RWPE2 (cell line): ENCODE results near the gene LRRC7.

Experiments
- ATAC-seq: fragments of 200-7000 bp; cut with Tn5 transposase; 3 replicates; pipeline ENCODE4 v1.9.1; 2021; ENCODE audit warnings: low read depth
- DNase-seq: peaks from one replicate; pipeline ENCODE4 v3.0.0-alpha.2; 2020; ENCODE audit warnings: low spot score
- H3K27ac ChIP-seq: fragments of 450-650 bp; 2 replicates; pipeline ENCODE4 v1.5.1; 2017; ENCODE audit warnings: mild to moderate bottlenecking; ENCODE audit not compliant: poor library complexity, severe bottlenecking
- H3K27me3 ChIP-seq: fragments of 250-450 bp; sonication (Bioruptor Pico); 2 replicates; pipeline ENCODE4 v1.5.1; 2021; ENCODE audit warnings: mild to moderate bottlenecking, moderate library complexity; ENCODE audit not compliant: insufficient read depth, poor library complexity, severe bottlenecking
- H3K36me3 ChIP-seq: fragments of 250-450 bp; sonication (Bioruptor Pico); 2 replicates; pipeline ENCODE4 v1.5.1; 2020; ENCODE audit warnings: low read depth, mild to moderate bottlenecking, moderate library complexity
- H3K4me1 ChIP-seq: fragments of 250-450 bp; sonication (Bioruptor Pico); 2 replicates; pipeline ENCODE4 v1.5.1; 2021; ENCODE audit warnings: mild to moderate bottlenecking, moderate library complexity; ENCODE audit not compliant: insufficient read depth, poor library complexity, severe bottlenecking
- H3K4me3 ChIP-seq: fragments of 250-450 bp; sonication (Bioruptor Pico); 2 replicates; pipeline ENCODE4 v1.5.1; 2021; ENCODE audit warnings: mild to moderate bottlenecking, moderate library complexity; ENCODE audit not compliant: severe bottlenecking
- H3K9me3 ChIP-seq: fragments of 250-450 bp; sonication (Bioruptor Pico); 2 replicates; pipeline ENCODE4 v1.5.1; 2021; ENCODE audit warnings: mild to moderate bottlenecking, moderate library complexity; ENCODE audit not compliant: severe bottlenecking
- TF ChIP-seq, protein P1 (sequence below): fragments of 450-650 bp; IDR thresholded peaks from one replicate; pipeline ENCODE4 v1.5.1; 2017; ENCODE audit warnings: mild to moderate bottlenecking, moderate library complexity; ENCODE audit not compliant: poor library complexity, severe bottlenecking

LRRC7 gene

DNA sequence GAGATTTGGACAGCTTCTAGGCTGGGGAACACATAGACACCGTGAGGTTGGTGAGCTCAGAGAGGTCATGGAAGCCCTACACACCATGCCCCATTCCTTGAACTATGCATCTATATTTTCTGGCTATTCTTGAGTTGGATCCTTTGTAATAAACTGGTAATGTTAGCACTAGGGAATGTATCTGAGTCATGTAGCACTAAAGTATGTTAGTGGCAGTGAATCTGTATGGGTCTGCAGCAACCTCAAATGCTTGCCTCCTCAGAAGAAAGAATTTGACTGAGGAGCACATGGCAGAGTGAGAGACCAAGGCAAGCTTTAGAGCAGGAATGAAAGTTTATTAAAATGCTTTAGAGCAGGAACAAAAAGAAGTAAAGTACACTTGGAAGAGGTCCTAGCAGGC, 43.7 kb upstream of the LRRC7 start:
- no peaks in the 10 kb centered on the region for H3K36me3 ChIP-seq
- ATAC-seq (peak; percentile 54; the same call in 1 of the 3 replicates), DNase-seq (no peak)
- TF ChIP-seq, protein P1, sequence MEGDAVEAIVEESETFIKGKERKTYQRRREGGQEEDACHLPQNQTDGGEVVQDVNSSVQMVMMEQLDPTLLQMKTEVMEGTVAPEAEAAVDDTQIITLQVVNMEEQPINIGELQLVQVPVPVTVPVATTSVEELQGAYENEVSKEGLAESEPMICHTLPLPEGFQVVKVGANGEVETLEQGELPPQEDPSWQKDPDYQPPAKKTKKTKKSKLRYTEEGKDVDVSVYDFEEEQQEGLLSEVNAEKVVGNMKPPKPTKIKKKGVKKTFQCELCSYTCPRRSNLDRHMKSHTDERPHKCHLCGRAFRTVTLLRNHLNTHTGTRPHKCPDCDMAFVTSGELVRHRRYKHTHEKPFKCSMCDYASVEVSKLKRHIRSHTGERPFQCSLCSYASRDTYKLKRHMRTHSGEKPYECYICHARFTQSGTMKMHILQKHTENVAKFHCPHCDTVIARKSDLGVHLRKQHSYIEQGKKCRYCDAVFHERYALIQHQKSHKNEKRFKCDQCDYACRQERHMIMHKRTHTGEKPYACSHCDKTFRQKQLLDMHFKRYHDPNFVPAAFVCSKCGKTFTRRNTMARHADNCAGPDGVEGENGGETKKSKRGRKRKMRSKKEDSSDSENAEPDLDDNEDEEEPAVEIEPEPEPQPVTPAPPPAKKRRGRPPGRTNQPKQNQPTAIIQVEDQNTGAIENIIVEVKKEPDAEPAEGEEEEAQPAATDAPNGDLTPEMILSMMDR, result no peak
- no peaks in the 10 kb centered on the region for H3K27me3 ChIP-seq
- no peaks in the 10 kb centered on the region for H3K4me1 ChIP-seq
- no peaks in the 10 kb centered on the region for H3K9me3 ChIP-seq
- H3K27ac ChIP-seq, result no peak overlapping the region
- H3K4me3 ChIP-seq, result no peak overlapping the region

DNA sequence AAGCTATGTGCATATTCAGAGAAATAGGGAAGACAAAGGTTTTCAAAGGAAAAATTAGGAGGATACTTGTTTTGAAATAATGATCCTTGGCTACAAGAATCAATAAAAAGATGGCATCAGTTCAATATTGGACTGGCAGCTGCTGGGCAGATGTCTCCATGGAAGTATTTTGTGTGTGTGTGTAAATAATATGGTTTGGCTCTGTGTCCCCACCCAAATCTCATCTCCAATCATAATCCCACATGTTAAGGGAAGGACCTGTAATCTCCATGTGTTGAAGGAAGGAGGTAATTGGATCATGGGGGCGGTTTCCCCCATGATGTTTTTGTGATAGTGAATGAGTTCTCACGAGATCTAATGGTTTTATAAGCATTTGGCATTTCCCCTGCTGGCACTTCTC, 40.4 kb upstream of the LRRC7 start:
- Histone ChIP-seq H3K9me3 (no peaks in the 10 kb centered on the region), H3K4me1 (no peaks in the 10 kb centered on the region), H3K4me3 (no peak overlapping the region), H3K27ac (no peak overlapping the region), H3K36me3 (no peaks in the 10 kb centered on the region), H3K27me3 (no peaks in the 10 kb centered on the region)
- ATAC-seq (no peak), DNase-seq (no peak)
- TF ChIP-seq, protein P1, result no peak

DNA sequence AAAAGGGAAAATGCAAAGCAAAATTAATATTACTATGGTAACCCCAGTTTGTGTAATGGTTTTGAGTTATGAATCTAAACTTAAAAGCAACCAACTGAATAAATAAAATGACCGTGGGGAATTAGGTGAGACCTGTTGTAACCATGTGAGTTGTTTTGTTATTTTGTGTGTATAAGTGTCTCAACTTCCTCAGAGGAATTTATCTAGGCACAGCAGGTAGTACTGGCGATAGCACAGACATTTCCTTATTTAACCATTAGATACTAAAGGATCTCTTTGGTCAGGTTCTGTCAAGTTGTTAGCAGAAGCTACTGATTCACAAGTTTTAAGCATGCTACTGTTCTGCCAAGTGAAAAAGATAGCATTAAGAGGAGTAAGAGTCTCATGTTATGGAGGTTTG, 39.3 kb upstream of the LRRC7 start:
- DNase-seq (no peak), ATAC-seq (no peak)
- TF ChIP-seq, protein P1, result no peak
- Histone ChIP-seq H3K27me3 (no peaks in the 10 kb centered on the region), H3K36me3 (no peaks in the 10 kb centered on the region), H3K27ac (no peak overlapping the region), H3K4me1 (no peaks in the 10 kb centered on the region), H3K4me3 (no peak overlapping the region), H3K9me3 (no peaks in the 10 kb centered on the region)

DNA sequence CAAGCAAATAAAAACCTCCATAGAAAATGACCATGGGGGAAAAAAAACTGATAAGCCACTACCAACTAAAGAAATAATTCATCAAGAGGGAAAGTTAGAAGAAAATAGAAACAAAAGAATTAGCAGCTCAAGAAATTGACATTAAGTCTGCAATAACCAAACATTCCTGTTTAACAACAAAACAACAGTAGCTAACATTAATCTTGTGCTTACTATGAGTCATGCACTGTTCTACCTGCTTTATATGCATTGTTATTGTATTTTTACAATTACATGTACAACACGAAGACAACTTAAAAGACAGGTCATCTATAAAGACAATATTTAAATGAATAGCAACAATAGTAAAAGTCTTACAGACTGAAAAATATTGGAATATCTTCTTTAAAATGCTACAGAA, 34.4 kb upstream of the LRRC7 start:
- ATAC-seq, result no peak
- no peak for DNase-seq
- Histone ChIP-seq H3K4me3 (no peak overlapping the region), H3K9me3 (no peaks in the 10 kb centered on the region), H3K27ac (no peak overlapping the region), H3K4me1 (no peaks in the 10 kb centered on the region), H3K36me3 (no peaks in the 10 kb centered on the region), H3K27me3 (no peaks in the 10 kb centered on the region)
- TF ChIP-seq, protein P1, result no peak

DNA sequence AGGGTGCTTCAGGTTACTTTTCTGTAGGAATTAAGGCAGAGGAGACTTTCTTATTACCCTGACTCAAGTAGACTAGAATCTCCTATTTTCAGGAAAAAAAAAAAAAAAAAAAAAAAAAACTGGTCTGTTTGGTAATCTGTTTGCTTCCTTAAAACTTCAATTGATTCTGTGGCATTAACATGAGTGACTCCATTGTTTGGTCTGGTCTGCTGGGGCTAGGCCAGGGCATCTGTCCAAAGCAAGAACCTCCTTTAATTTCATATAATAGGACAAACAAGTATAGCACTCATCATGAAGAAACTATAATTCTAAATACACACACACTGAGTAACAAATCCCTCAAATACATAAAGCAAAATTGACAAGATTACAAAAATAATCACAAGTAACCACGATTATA, 32.9 kb upstream of the LRRC7 start:
- TF ChIP-seq, protein P1, result no peak
- no peak for DNase-seq
- no peak for ATAC-seq
- H3K27me3 ChIP-seq, result no peaks in the 10 kb centered on the region
- no peaks in the 10 kb centered on the region for H3K9me3 ChIP-seq
- no peak overlapping the region for H3K4me3 ChIP-seq
- no peaks in the 10 kb centered on the region for H3K36me3 ChIP-seq
- no peaks in the 10 kb centered on the region for H3K4me1 ChIP-seq
- H3K27ac ChIP-seq, result no peak overlapping the region
